IMR-90 (cell line): ENCODE data around the gene LRCH4. TPM values are rescaled to one million over a fixed set of nuclear protein-coding genes. Genes with fewer than 3 reads are reported as not detected.

ENCODE experiments used
- ATAC-seq: fragments of 200-7000 bp; cut with Tn5 transposase; 2 replicates; pipeline ENCODE4 v1.9.1; 2020; ENCODE audit warnings: low read depth, mild to moderate bottlenecking, moderate library complexity
- BruUV-seq: library from RNA; stranded (reverse); fragments of 400-500 nt; replicated peaks from 2 replicates; lab custom pipeline; 2021; lab: Mats Ljungman, UMichigan
- CTCF ChIA-PET: fragments of 300-600 bp; formaldehyde crosslinking; extraction: SDS; loops from one replicate; lab custom pipeline; 2021; ENCODE audit warnings: antibody characterized with exemption; lab: Yijun Ruan, JAX
- POLR2A ChIA-PET: fragments of 300-600 bp; sonication (Branson Sonifier 250); formaldehyde crosslinking; loops from one replicate; lab custom pipeline; 2022; ENCODE audit warnings: antibody characterized with exemption; ENCODE audit not compliant: unreplicated experiment; lab: Charles Lee
- DNase-seq: peaks from one replicate; pipeline ENCODE4 v3.0.0; 2013
- H2AFZ ChIP-seq: replicated peaks from 2 replicates; pipeline ENCODE3; 2013; ENCODE audit warnings: low read length, mild to moderate bottlenecking; ENCODE audit not compliant: poor library complexity
- H2AK5ac ChIP-seq: 2 replicates; pipeline ENCODE4 v1.6.1; 2013; ENCODE audit warnings: low read depth, low read length, inconsistent platforms
- H2AK9ac ChIP-seq: replicated peaks from 2 replicates; pipeline ENCODE3; 2013; ENCODE audit warnings: mild to moderate bottlenecking, low read depth, low read length, moderate library complexity; ENCODE audit not compliant: poor library complexity
- H2BK120ac ChIP-seq: 2 replicates; pipeline ENCODE4 v1.6.1; 2013; ENCODE audit warnings: low read depth, low read length, inconsistent platforms
- H2BK15ac ChIP-seq: 3 replicates; pipeline ENCODE4 v1.6.1; 2013; ENCODE audit warnings: low read depth, low read length, inconsistent platforms
- H2BK20ac ChIP-seq: 2 replicates; pipeline ENCODE4 v1.6.1; 2013; ENCODE audit warnings: low read depth, mild to moderate bottlenecking, inconsistent platforms, low read length, moderate library complexity
- H2BK5ac ChIP-seq: 2 replicates; pipeline ENCODE4 v1.6.1; 2013; ENCODE audit warnings: mild to moderate bottlenecking, low read depth, low read length, inconsistent platforms; ENCODE audit not compliant: poor library complexity, severe bottlenecking
- H3K14ac ChIP-seq: replicated peaks from 2 replicates; pipeline ENCODE4 v1.6.1; 2013; ENCODE audit warnings: low read depth, low read length, inconsistent platforms
- H3K18ac ChIP-seq: 2 replicates; pipeline ENCODE4 v1.6.1; 2013; ENCODE audit warnings: low read depth, low read length, control low read depth
- H3K23ac ChIP-seq: 2 replicates; pipeline ENCODE4 v1.6.1; 2013; ENCODE audit warnings: low read depth, low read length, inconsistent platforms
- H3K27ac ChIP-seq: 2 replicates; pipeline ENCODE4 v1.5.1; 2013; ENCODE audit warnings: mild to moderate bottlenecking, control low read depth, low read length; ENCODE audit not compliant: insufficient read depth
- H3K27me3 ChIP-seq: 2 replicates; pipeline ENCODE4 v1.6.1; 2013; ENCODE audit warnings: low read length; ENCODE audit not compliant: control insufficient read depth, insufficient read depth
- H3K36me3 ChIP-seq: 2 replicates; pipeline ENCODE4 v1.6.1; 2013; ENCODE audit warnings: low read length, mixed read lengths; ENCODE audit not compliant: control insufficient read depth, insufficient read depth
- H3K4ac ChIP-seq: 2 replicates; pipeline ENCODE4 v1.6.1; 2013; ENCODE audit warnings: low read depth, low read length, inconsistent platforms
- H3K4me1 ChIP-seq: 2 replicates; pipeline ENCODE4 v1.6.1; 2013; ENCODE audit warnings: low read length, mixed read lengths; ENCODE audit not compliant: control insufficient read depth, insufficient read depth
- H3K4me2 ChIP-seq: 2 replicates; pipeline ENCODE4 v1.6.1; 2013; ENCODE audit warnings: low read depth, mild to moderate bottlenecking, control low read depth, low read length, moderate library complexity
- H3K4me3 ChIP-seq: 2 replicates; pipeline ENCODE4 v1.5.1; 2013; ENCODE audit warnings: low read depth, mild to moderate bottlenecking, control low read depth, low read length, moderate library complexity; ENCODE audit not compliant: insufficient read depth
- H3K56ac ChIP-seq: 2 replicates; pipeline ENCODE4 v1.6.1; 2013; ENCODE audit warnings: low read length, inconsistent platforms; ENCODE audit not compliant: insufficient read depth; ENCODE audit errors: extremely low read depth
- H3K79me1 ChIP-seq, 2 experiments: 2 replicates each; pipeline ENCODE4 v1.6.1; 2013; ENCODE audit warnings: low read length in 2 of 2, inconsistent platforms in 1 of 2, low read depth in 1 of 2
- H3K9ac ChIP-seq: 2 replicates; pipeline ENCODE4 v1.6.1; 2013; ENCODE audit warnings: low read depth, low read length, control low read depth
- H3K9me1 ChIP-seq: 2 replicates; pipeline ENCODE4 v1.6.1; 2013; ENCODE audit warnings: low read length, inconsistent platforms; ENCODE audit not compliant: insufficient read depth
- H3K9me3 ChIP-seq: 2 replicates; pipeline ENCODE4 v1.6.1; 2013; ENCODE audit warnings: low read length; ENCODE audit not compliant: control insufficient read depth, insufficient read depth
- H4K20me1 ChIP-seq: 2 replicates; pipeline ENCODE4 v1.6.1; 2013; ENCODE audit warnings: low read length, inconsistent platforms; ENCODE audit not compliant: insufficient read depth
- H4K5ac ChIP-seq: 2 replicates; pipeline ENCODE4 v1.6.1; 2013; ENCODE audit warnings: mild to moderate bottlenecking, low read depth, low read length, control low read depth
- H4K8ac ChIP-seq, 2 experiments: 2 replicates each; pipeline ENCODE4 v1.6.1; 2013; ENCODE audit warnings: low read depth in 2 of 2, low read length in 2 of 2, control low read depth in 1 of 2, inconsistent platforms in 1 of 2
- H4K91ac ChIP-seq: 2 replicates; pipeline ENCODE4 v1.6.1; 2013; ENCODE audit warnings: low read depth, low read length, inconsistent platforms; ENCODE audit not compliant: insufficient read depth
- BHLHE40 ChIP-seq: fragments of 150-350 bp; IDR thresholded peaks from 2 replicates; pipeline ENCODE4 v1.6.1; 2016; ENCODE audit warnings: mild to moderate bottlenecking, low read depth, low read length
- CEBPB ChIP-seq: IDR thresholded peaks from 2 replicates; pipeline ENCODE4 v1.6.1; 2012; ENCODE audit warnings: low read depth, low read length, improper control_type of control experiment
- CHD1 ChIP-seq: IDR thresholded peaks from 2 replicates; pipeline ENCODE4 v1.6.1; 2012; ENCODE audit warnings: low read depth, low read length, improper control_type of control experiment
- ELK1 ChIP-seq: fragments of 150-350 bp; IDR thresholded peaks from 2 replicates; pipeline ENCODE4 v1.6.1; 2016; ENCODE audit warnings: low read depth, mild to moderate bottlenecking, low read length, moderate library complexity, borderline replicate concordance
- FOS ChIP-seq: fragments of 150-350 bp; IDR thresholded peaks from 2 replicates; pipeline ENCODE4 v1.6.1; 2016; ENCODE audit warnings: low read depth, low read length
- MAFK ChIP-seq: IDR thresholded peaks from 2 replicates; pipeline ENCODE4 v1.6.1; 2012; ENCODE audit warnings: low read depth, low read length, improper control_type of control experiment
- MAZ ChIP-seq: IDR thresholded peaks from 2 replicates; pipeline ENCODE4 v1.6.1; 2012; ENCODE audit warnings: low read depth, mild to moderate bottlenecking, low read length, improper control_type of control experiment, moderate library complexity, borderline replicate concordance
- MXI1 ChIP-seq: IDR thresholded peaks from 2 replicates; pipeline ENCODE4 v1.6.1; 2012; ENCODE audit warnings: low read depth, mild to moderate bottlenecking, low read length, moderate library complexity, borderline replicate concordance
- NFE2L2 ChIP-seq: fragments of 150-350 bp; IDR thresholded peaks from 2 replicates; pipeline ENCODE4 v1.6.1; 2016; ENCODE audit warnings: low read depth, mild to moderate bottlenecking, low read length
- POLR2A ChIP-seq: IDR thresholded peaks from 2 replicates; pipeline ENCODE4 v1.6.1; 2012; ENCODE audit warnings: mild to moderate bottlenecking, low read depth, low read length
- RCOR1 ChIP-seq: IDR thresholded peaks from 2 replicates; pipeline ENCODE4 v1.6.1; 2012; ENCODE audit warnings: mild to moderate bottlenecking, low read length, improper control_type of control experiment; ENCODE audit not compliant: insufficient replicate concordance
- RFX5 ChIP-seq: IDR thresholded peaks from 2 replicates; pipeline ENCODE4 v1.8.0; 2012; ENCODE audit warnings: low read depth, mild to moderate bottlenecking, low read length, moderate library complexity
- USF2 ChIP-seq: fragments of 150-350 bp; IDR thresholded peaks from 2 replicates; pipeline ENCODE4 v1.6.1; 2017; ENCODE audit warnings: mild to moderate bottlenecking, antibody characterized with exemption, low read length, low read depth
- WGBS, 2 experiments: methylation state at CpG; one replicate each; pipeline versions ENCODE4 v1.1.5 to v1.1.7; 2013; ENCODE audit warnings: missing lambda C conversion rate in 2 of 2; ENCODE audit not compliant: insufficient read length in 1 of 2; ENCODE audit errors: extremely low coverage in 2 of 2; 5-methylcytosine and 5-hydroxymethylcytosine counted together
- dilution Hi-C: fragments of 300-500 bp; cut with HindIII; formaldehyde crosslinking; loops from one replicate; pipeline ENCODE4 v1.14.3; 2018; ENCODE audit warnings: low sequenced_read_pairs; ENCODE audit not compliant: unreplicated experiment
- in situ Hi-C: fragments of 300-500 bp; cut with MboI; formaldehyde crosslinking; loops from 3 replicates; pipeline ENCODE4 v1.14.3; 2019; ENCODE audit warnings: low sequenced_read_pairs, inconsistent platforms, mixed read lengths
- intact Hi-C: fragments of 100-400 bp; cut with micrococcal nuclease; formaldehyde crosslinking; loops from 2 replicates; pipeline ENCODE4 v1.10.0; 2022
- polyA plus RNA-seq, 3 experiments: library from polyadenylated mRNA; depleted of rRNA; stranded (reverse); fragments of >200 nt; gene quantifications; 2 replicates each; pipeline ENCODE4 v1.2.3, GENCODE V29; 2012; ENCODE audit warnings: low replicate concordance in 1 of 3
- total RNA-seq: library from RNA; depleted of rRNA; stranded (reverse); fragments of >200 nt; gene quantifications from 2 replicates; pipeline ENCODE4 v1.2.3, GENCODE V29; 2012

Gene LRCH4
- total and polyA plus RNA-seq, 2 of the 4 experiments (the other 2 are of a cell fraction): 5.0 to 41.3 TPM

- H3K23ac ChIP-seq: 0 out of 2 replicates have a peak overlapping the region, but pooled peaks have one; percentile 19
- no peaks in the 10 kb centered on the region; the same call in 1 of the 2 replicates for H4K20me1 ChIP-seq
- H2BK15ac ChIP-seq: no peak overlapping the region
- H2BK20ac ChIP-seq: no peak overlapping the region
- H3K9ac ChIP-seq: 0 out of 2 replicates have a peak overlapping the region, but pooled peaks have one; percentile 29
- peak overlapping the region; percentile 93 for H3K4me2 ChIP-seq
- H3K56ac ChIP-seq: no peak overlapping the region
- no peak overlapping the region for H4K5ac ChIP-seq
- intact Hi-C loops (no loop called here), in situ Hi-C loops (no loop called here), dilution Hi-C loops (no loop called here)
- peak overlapping the region; percentile 90 for H2AFZ ChIP-seq
- H2AK9ac ChIP-seq: no peak overlapping the region
- no peaks in the 10 kb centered on the region for H3K79me1 ChIP-seq
- no peak for DNase-seq
- peaks cover under 1% of the 10 kb centered on the region for H3K36me3 ChIP-seq
- H3K18ac ChIP-seq: no peak overlapping the region
- no peak for ATAC-seq
- H3K4me3 ChIP-seq: peak overlapping the region; percentile 33; the same call in 1 of the 2 replicates
- no peak overlapping the region for H4K91ac ChIP-seq
- no peak overlapping the region for H3K14ac ChIP-seq
- CTCF ChIA-PET: interaction anchor here (1.0 kb wide), 1 partner anchor 9 kb away, joined by 5 read pairs; no protein-coding TSS in a partner anchor
- H2AK5ac ChIP-seq: no peak overlapping the region
- no peaks in the 10 kb centered on the region for H3K4me1 ChIP-seq
- no peaks in the 10 kb centered on the region for H3K27me3 ChIP-seq
- no peaks in the 10 kb centered on the region for H3K9me3 ChIP-seq
- WGBS, 2 experiments: no CpG with 5 or more reads among the region's 3 CpGs
- POLR2A ChIA-PET: no interaction called here
- TF ChIP-seq ELK1 (no peak), FOS (no peak), RCOR1 (no peak), MAZ (no peak), BHLHE40 (no peak), USF2 (no peak), MXI1 (no peak), POLR2A (no peak), RFX5 (no peak), NFE2L2 (no peak), CEBPB (no peak), MAFK (no peak), CHD1 (no peak)
- no TSS peak for BruUV-seq
- H3K27ac ChIP-seq: no peak overlapping the region
- H2BK5ac ChIP-seq: no peak overlapping the region
- peaks cover 7% of the 10 kb centered on the region; the same call in 1 of the 2 replicates for H3K9me1 ChIP-seq
- H3K4ac ChIP-seq: no peak overlapping the region
- peak overlapping the region in 1 of 2 experiments; percentile 52; a peak in 1 of 4 replicates for H4K8ac ChIP-seq
- H2BK120ac ChIP-seq: no peak overlapping the region
These were observed 40.1 kb upstream of the LRCH4 start for GRCh38 chr7:100626055-100626454.
